CD14-positive monocyte (primary cell): ENCODE measurements around the gene PLCH1. TPM values are rescaled to one million over a fixed set of nuclear protein-coding genes. Genes with fewer than 3 reads are reported as not detected.

ENCODE experiments used
- DNase-seq, 3 donors: peaks; one replicate each; pipeline ENCODE4 v3.0.0-alpha.2; 2011 to 2022
- H2AFZ ChIP-seq: 2 replicates; pipeline ENCODE4 v1.6.0; 2012; ENCODE audit warnings: mild to moderate bottlenecking, low read depth, low read length, inconsistent platforms; ENCODE audit not compliant: insufficient read depth, poor library complexity, severe bottlenecking
- H3K27ac ChIP-seq, 2 donors: 1 replicate in 1 of 2; 2 replicates in 1 of 2; pipeline ENCODE4 v1.5.1; 2012 to 2013; ENCODE audit warnings: low read length in 2 of 2, control low read depth in 1 of 2, inconsistent platforms in 1 of 2, low read depth in 1 of 2, mild to moderate bottlenecking in 1 of 2
- H3K27me3 ChIP-seq, 2 donors: one replicate each; pipeline versions ENCODE4 v1.6.0 to v1.6.1; 2011 to 2013; ENCODE audit warnings: low read length in 2 of 2; ENCODE audit not compliant: control insufficient read depth in 2 of 2, insufficient read depth in 2 of 2
- H3K36me3 ChIP-seq, 2 donors: replicated peaks in 1 of 2; 1 replicate in 1 of 2; 2 replicates in 1 of 2; pipeline versions ENCODE4 v1.5.1 to v1.6.1; 2012 to 2013; ENCODE audit warnings: low read length in 2 of 2, control low read depth in 1 of 2, inconsistent platforms in 1 of 2, mild to moderate bottlenecking in 1 of 2; ENCODE audit not compliant: insufficient read depth in 2 of 2, control insufficient read depth in 1 of 2
- H3K4me1 ChIP-seq, 2 donors: 1 replicate in 1 of 2; 2 replicates in 1 of 2; pipeline versions ENCODE4 v1.5.1 to v1.6.1; 2012 to 2013; ENCODE audit warnings: low read length in 2 of 2, control low read depth in 1 of 2, inconsistent platforms in 1 of 2, mild to moderate bottlenecking in 1 of 2, moderate library complexity in 1 of 2; ENCODE audit not compliant: insufficient read depth in 2 of 2, control insufficient read depth in 1 of 2
- H3K4me2 ChIP-seq: replicated peaks from 2 replicates; pipeline ENCODE3; 2012; ENCODE audit warnings: low read length, moderate library complexity, mild to moderate bottlenecking; ENCODE audit not compliant: poor library complexity, severe bottlenecking; ENCODE audit errors: extremely low read depth
- H3K4me3 ChIP-seq, 3 experiments: fragments of 200-600 bp in 1 of 3; sonication (generic) in 1 of 3; replicated peaks in 1 of 3; 1 replicate in 2 of 3; 2 replicates in 1 of 3; pipeline ENCODE4 v1.5.1; 2011 to 2013; ENCODE audit warnings: low read length in 3 of 3, mild to moderate bottlenecking in 3 of 3, control low read depth in 2 of 3, low read depth in 2 of 3, inconsistent platforms in 1 of 3, moderate library complexity in 1 of 3
- H3K79me2 ChIP-seq: 2 replicates; pipeline ENCODE4 v1.6.0; 2012; ENCODE audit warnings: mild to moderate bottlenecking, control low read depth, inconsistent platforms, low read length, moderate library complexity; ENCODE audit not compliant: insufficient read depth
- H3K9ac ChIP-seq: 2 replicates; pipeline ENCODE4 v1.6.0; 2017; ENCODE audit warnings: low read length, mild to moderate bottlenecking; ENCODE audit not compliant: insufficient read depth, poor library complexity, severe bottlenecking
- H3K9me3 ChIP-seq, 2 donors: replicated peaks in 1 of 2; 1 replicate in 1 of 2; 2 replicates in 1 of 2; pipeline versions ENCODE4 v1.5.1 to v1.6.1; 2012 to 2013; ENCODE audit warnings: low read length in 2 of 2, control low read depth in 1 of 2; ENCODE audit not compliant: control insufficient read depth in 1 of 2, insufficient read depth in 1 of 2
- H4K20me1 ChIP-seq: 2 replicates; pipeline ENCODE4 v1.6.0; 2012; ENCODE audit warnings: mild to moderate bottlenecking, low read length, control low read depth, moderate library complexity; ENCODE audit not compliant: insufficient read depth
- H3K27ac Mint-ChIP-seq, 7 donors: one replicate each; pipeline ENCODE4 v1.8.0; 2020; ENCODE audit warnings: mild to moderate bottlenecking in 7 of 7, mixed read lengths in 7 of 7, moderate library complexity in 6 of 7, inconsistent platforms in 2 of 7
- H3K27me3 Mint-ChIP-seq, 3 donors: one replicate each; pipeline ENCODE4 v1.8.0; 2021 to 2022; ENCODE audit warnings: low read depth in 3 of 3, mild to moderate bottlenecking in 3 of 3, mixed read lengths in 3 of 3, moderate library complexity in 3 of 3, inconsistent platforms in 1 of 3
- H3K36me3 Mint-ChIP-seq, 2 donors: one replicate each; pipeline ENCODE4 v1.8.0; 2020; ENCODE audit warnings: mixed read lengths in 2 of 2, inconsistent platforms in 1 of 2, mild to moderate bottlenecking in 1 of 2
- H3K4me1 Mint-ChIP-seq: one replicate; pipeline ENCODE4 v1.8.0; 2020; ENCODE audit warnings: mild to moderate bottlenecking, mixed read lengths
- H3K4me3 Mint-ChIP-seq, 2 donors: one replicate each; pipeline ENCODE4 v1.8.0; 2020; ENCODE audit warnings: mild to moderate bottlenecking in 2 of 2, mixed read lengths in 2 of 2, moderate library complexity in 1 of 2
- H3K9me3 Mint-ChIP-seq, 7 donors: one replicate each; pipeline ENCODE4 v1.8.0; 2020 to 2022; ENCODE audit warnings: mixed read lengths in 7 of 7, mild to moderate bottlenecking in 6 of 7, moderate library complexity in 6 of 7, inconsistent platforms in 2 of 7
- WGBS: methylation state at CpG from one replicate; pipeline ENCODE4 v1.1.5; 2013; ENCODE audit warnings: missing lambda C conversion rate; ENCODE audit not compliant: insufficient coverage; 5-methylcytosine and 5-hydroxymethylcytosine counted together
- intact Hi-C, 2 donors: fragments of 100-400 bp; cut with micrococcal nuclease; formaldehyde crosslinking; loops; one replicate each; pipeline versions ENCODE4 v1.15.0 to v1.15.1; 2023
- polyA plus RNA-seq, 3 donors: library from polyadenylated mRNA; depleted of rRNA in 1 of 3; unstranded in 2 of 3; stranded (reverse) in 1 of 3; fragments of 300-500 nt in 2 of 3; fragments of >200 nt in 1 of 3; fragmentation: Illumina TruSeq in 2 of 3; gene quantifications; 1 replicate in 2 of 3; 2 replicates in 1 of 3; pipeline ENCODE4 v1.2.3, GENCODE V29; 2012 to 2021
- TF ChIP-seq, protein P1 (sequence below): fragments of 200-600 bp; IDR thresholded peaks from one replicate; pipeline ENCODE4 v1.8.0; 2022; ENCODE audit warnings: antibody characterized with exemption, mild to moderate bottlenecking

PLCH1 gene
- polyA plus RNA-seq, 3 donors: not detected

GRCh38 chr3:155517903-155518302 is 227.0 kb downstream of the PLCH1 start:
- no peak overlapping the region for H3K4me2 ChIP-seq
- peaks cover 0 to 2% (median 0%) of the 10 kb centered on the region in 3 donors for H3K27me3 Mint-ChIP-seq
- no peaks in the 10 kb centered on the region for H3K79me2 ChIP-seq
- intact Hi-C loops: no loop called here
- no peaks in the 10 kb centered on the region for H3K27me3 ChIP-seq
- H3K27ac Mint-ChIP-seq: no peak overlapping the region
- H3K9me3 ChIP-seq: no peaks in the 10 kb centered on the region
- no peak overlapping the region for H3K27ac ChIP-seq
- no peak overlapping the region for H2AFZ ChIP-seq
- no peaks in the 10 kb centered on the region for H3K36me3 Mint-ChIP-seq
- H3K4me1 ChIP-seq: no peaks in the 10 kb centered on the region
- no peak overlapping the region for H3K4me3 Mint-ChIP-seq
- H3K9me3 Mint-ChIP-seq: peaks cover 0 to 11% (median 0%) of the 10 kb centered on the region in 7 donors
- no peaks in the 10 kb centered on the region for H4K20me1 ChIP-seq
- no peak overlapping the region for H3K4me3 ChIP-seq
- H3K9ac ChIP-seq: no peak overlapping the region
- DNase-seq: no peak
- no CpG with 5 or more reads among the region's 1 CpG for WGBS
- H3K4me1 Mint-ChIP-seq: no peaks in the 10 kb centered on the region
- TF ChIP-seq, protein P1, sequence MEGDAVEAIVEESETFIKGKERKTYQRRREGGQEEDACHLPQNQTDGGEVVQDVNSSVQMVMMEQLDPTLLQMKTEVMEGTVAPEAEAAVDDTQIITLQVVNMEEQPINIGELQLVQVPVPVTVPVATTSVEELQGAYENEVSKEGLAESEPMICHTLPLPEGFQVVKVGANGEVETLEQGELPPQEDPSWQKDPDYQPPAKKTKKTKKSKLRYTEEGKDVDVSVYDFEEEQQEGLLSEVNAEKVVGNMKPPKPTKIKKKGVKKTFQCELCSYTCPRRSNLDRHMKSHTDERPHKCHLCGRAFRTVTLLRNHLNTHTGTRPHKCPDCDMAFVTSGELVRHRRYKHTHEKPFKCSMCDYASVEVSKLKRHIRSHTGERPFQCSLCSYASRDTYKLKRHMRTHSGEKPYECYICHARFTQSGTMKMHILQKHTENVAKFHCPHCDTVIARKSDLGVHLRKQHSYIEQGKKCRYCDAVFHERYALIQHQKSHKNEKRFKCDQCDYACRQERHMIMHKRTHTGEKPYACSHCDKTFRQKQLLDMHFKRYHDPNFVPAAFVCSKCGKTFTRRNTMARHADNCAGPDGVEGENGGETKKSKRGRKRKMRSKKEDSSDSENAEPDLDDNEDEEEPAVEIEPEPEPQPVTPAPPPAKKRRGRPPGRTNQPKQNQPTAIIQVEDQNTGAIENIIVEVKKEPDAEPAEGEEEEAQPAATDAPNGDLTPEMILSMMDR: no peak
- H3K36me3 ChIP-seq: no peaks in the 10 kb centered on the region

- H2AFZ ChIP-seq: no peak overlapping the region
- H4K20me1 ChIP-seq: no peaks in the 10 kb centered on the region
- peaks cover 0 to 5% of the 10 kb centered on the region in 2 donors for H3K9me3 ChIP-seq
- H3K79me2 ChIP-seq: no peaks in the 10 kb centered on the region
- TF ChIP-seq, protein P1: no peak
- no peaks in the 10 kb centered on the region for H3K4me1 ChIP-seq
- H3K9ac ChIP-seq: no peak overlapping the region
- H3K4me3 ChIP-seq: no peak overlapping the region
- peaks cover 0 to 2% (median 0%) of the 10 kb centered on the region in 3 donors for H3K27me3 Mint-ChIP-seq
- no peak overlapping the region for H3K4me3 Mint-ChIP-seq
- no peak overlapping the region for H3K27ac ChIP-seq
- no peak overlapping the region for H3K4me2 ChIP-seq
- no peaks in the 10 kb centered on the region for H3K36me3 Mint-ChIP-seq
- no peaks in the 10 kb centered on the region for H3K4me1 Mint-ChIP-seq
- H3K9me3 Mint-ChIP-seq: peaks cover 2 to 18% (median 6%) of the 10 kb centered on the region in 7 donors
- intact Hi-C loops: no loop called here
- H3K36me3 ChIP-seq: no peaks in the 10 kb centered on the region
- no peak overlapping the region for H3K27ac Mint-ChIP-seq
- H3K27me3 ChIP-seq: no peaks in the 10 kb centered on the region
- 63% methylated on average over 2 of the region's 2 CpGs for WGBS
- DNase-seq: no peak
Observed at GRCh38 chr3:155516439-155516838, 228.4 kb downstream of the PLCH1 start.
